ENCODE data around the gene SLC10A4.

Gene SLC10A4

DNA sequence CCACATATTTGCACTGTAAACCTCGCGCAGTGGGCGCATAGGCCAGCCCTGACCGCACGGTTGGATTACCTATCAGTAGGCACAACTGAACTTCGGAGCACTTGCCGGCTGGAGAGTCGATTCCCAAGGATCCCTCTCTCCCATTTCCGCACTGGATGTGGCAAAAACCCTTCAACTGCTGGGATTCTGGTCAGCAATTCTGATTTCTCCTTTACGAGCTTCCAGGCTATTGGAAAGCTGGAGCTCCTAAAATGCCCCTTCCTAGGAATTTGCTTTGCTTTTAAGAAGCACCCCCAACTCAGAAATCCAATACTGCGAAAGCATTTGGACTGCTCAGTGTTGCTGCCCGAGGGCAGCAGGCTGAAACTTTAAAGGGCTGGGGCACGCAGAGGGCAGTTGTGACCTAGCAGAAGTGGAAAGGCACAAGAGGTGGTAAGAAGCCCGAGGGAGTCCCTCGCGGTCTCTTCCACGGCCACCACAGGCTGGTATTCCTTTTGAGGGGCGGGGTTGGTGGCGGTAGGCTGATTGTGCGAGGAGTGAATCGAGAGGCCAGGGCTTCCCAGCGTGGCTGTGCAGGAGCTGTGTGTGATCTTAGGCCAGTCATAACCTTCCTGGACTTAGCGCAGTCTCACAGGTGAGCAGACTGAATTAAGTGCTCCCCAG, 8.5 kb downstream of the SLC10A4 start:
- H3K4me2 ChIP-seq (ENCODE audit: low read depth, low read length, poor library complexity, severe bottlenecking) = no peak overlapping the region
- no peak overlapping the region for H3K27ac ChIP-seq (ENCODE audit: low read depth, low read length)
- no peaks in the 10 kb centered on the region for H3K27me3 ChIP-seq (ENCODE audit: low read length)
- no peaks in the 10 kb centered on the region for H3K9me2 ChIP-seq (replicated peaks; ENCODE audit: insufficient read depth, low read length)
- no peaks in the 10 kb centered on the region for H3K36me3 ChIP-seq (ENCODE audit: low read length)
- no peaks in the 10 kb centered on the region for H3K79me2 ChIP-seq (ENCODE audit: insufficient read depth, low read length)
- TF ChIP-seq EZH2phosphoT487 (conservative IDR thresholded peaks at IDR 0.05; ENCODE audit: low read length) = no peak
- no peak overlapping the region for H3K9ac ChIP-seq (ENCODE audit: low read length)
- no peaks in the 10 kb centered on the region for H4K20me1 ChIP-seq (ENCODE audit: low read depth, low read length)
- H3F3A ChIP-seq (ENCODE audit: insufficient read depth) = no peaks in the 10 kb centered on the region
- no peak overlapping the region for H3K4me3 ChIP-seq (ENCODE audit: insufficient read depth, low read length, poor library complexity, severe bottlenecking)
- no peaks in the 10 kb centered on the region for H3K9me3 ChIP-seq (ENCODE audit: insufficient read depth, low read length)
- H2AFZ ChIP-seq (ENCODE audit: low read depth, low read length, severe bottlenecking) = no peak overlapping the region

DNA sequence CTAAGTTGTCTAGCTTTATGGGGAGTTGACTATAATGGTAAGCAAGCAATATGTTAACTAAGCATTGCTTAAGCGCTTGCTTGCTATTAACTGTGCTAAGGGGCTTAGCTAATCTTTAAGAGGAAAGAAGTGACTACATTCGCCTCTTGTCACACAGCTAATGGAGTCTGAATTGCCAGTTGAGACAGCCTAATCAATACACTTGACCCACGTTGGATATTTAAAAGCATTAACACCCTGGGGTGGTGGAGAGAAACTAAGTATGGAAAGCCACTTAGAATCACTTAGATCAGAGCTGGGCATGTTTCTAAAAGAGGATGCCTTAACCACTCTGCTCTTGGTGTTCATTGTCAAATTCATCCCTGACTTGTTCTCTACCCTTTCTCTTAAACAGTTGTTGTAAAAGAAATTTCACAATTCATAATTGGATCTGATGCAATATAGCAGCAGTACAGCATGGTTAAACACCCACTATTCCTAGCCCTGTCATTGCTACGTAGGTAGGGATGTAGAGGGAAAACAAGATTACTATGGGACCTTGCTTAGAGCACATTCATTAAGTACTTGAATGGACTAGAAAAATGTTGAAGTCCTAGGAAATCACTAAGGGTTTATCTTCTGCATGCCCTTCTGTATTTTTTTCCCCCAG, 10.4 kb downstream of the SLC10A4 start:
- Histone ChIP-seq H2AFZ (ENCODE audit: low read depth, low read length, severe bottlenecking) (no peak overlapping the region), H4K20me1 (ENCODE audit: low read depth, low read length) (no peaks in the 10 kb centered on the region), H3K27ac (ENCODE audit: low read depth, low read length) (no peak overlapping the region), H3K9me3 (ENCODE audit: insufficient read depth, low read length) (no peaks in the 10 kb centered on the region), H3K79me2 (ENCODE audit: insufficient read depth, low read length) (no peaks in the 10 kb centered on the region), H3K4me3 (ENCODE audit: insufficient read depth, low read length, poor library complexity, severe bottlenecking) (no peak overlapping the region), H3F3A (ENCODE audit: insufficient read depth) (no peaks in the 10 kb centered on the region), H3K9me2 (replicated peaks; ENCODE audit: insufficient read depth, low read length) (no peaks in the 10 kb centered on the region), H3K9ac (ENCODE audit: low read length) (no peak overlapping the region), H3K27me3 (ENCODE audit: low read length) (no peaks in the 10 kb centered on the region), H3K36me3 (ENCODE audit: low read length) (peaks cover under 1% of the 10 kb centered on the region; the same call in 1 of the 2 replicates), H3K4me2 (ENCODE audit: low read depth, low read length, poor library complexity, severe bottlenecking) (no peak overlapping the region)
- no peak for TF ChIP-seq EZH2phosphoT487 (conservative IDR thresholded peaks at IDR 0.05; ENCODE audit: low read length)
- TF ChIP-seq, protein P1, sequence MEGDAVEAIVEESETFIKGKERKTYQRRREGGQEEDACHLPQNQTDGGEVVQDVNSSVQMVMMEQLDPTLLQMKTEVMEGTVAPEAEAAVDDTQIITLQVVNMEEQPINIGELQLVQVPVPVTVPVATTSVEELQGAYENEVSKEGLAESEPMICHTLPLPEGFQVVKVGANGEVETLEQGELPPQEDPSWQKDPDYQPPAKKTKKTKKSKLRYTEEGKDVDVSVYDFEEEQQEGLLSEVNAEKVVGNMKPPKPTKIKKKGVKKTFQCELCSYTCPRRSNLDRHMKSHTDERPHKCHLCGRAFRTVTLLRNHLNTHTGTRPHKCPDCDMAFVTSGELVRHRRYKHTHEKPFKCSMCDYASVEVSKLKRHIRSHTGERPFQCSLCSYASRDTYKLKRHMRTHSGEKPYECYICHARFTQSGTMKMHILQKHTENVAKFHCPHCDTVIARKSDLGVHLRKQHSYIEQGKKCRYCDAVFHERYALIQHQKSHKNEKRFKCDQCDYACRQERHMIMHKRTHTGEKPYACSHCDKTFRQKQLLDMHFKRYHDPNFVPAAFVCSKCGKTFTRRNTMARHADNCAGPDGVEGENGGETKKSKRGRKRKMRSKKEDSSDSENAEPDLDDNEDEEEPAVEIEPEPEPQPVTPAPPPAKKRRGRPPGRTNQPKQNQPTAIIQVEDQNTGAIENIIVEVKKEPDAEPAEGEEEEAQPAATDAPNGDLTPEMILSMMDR (IDR thresholded peaks at IDR 0.05; ENCODE audit: insufficient read depth, low read length, poor library complexity, severe bottlenecking) = no peak

DNA sequence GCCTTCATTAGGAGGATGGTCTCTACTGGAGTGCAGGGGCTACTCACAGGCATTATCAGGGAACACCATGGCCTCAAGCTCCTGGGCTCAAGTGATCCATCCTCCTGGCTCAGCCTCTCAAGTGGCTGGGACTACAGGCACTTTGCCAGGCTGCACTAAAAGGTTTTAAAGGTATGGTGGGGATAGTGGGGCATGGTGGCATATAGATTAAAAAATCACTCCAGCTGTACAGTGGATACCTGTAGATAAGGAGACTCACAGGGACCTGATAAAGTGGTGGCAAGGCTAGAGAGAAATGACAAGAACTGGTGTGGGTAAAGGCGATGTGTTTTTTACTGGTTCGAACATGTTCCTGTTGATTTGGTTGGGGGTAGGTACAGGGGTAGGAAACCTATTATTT, 12.8 kb downstream of the SLC10A4 start:
- H3F3A ChIP-seq (ENCODE audit: insufficient read depth) = no peaks in the 10 kb centered on the region
- H3K79me2 ChIP-seq (ENCODE audit: insufficient read depth, low read length) = no peaks in the 10 kb centered on the region
- no peak overlapping the region for H3K9ac ChIP-seq (ENCODE audit: low read length)
- H3K4me2 ChIP-seq (ENCODE audit: low read depth, low read length, poor library complexity, severe bottlenecking) = no peak overlapping the region
- H3K27me3 ChIP-seq (ENCODE audit: low read length) = no peaks in the 10 kb centered on the region
- H3K9me3 ChIP-seq (ENCODE audit: insufficient read depth, low read length) = no peaks in the 10 kb centered on the region
- H4K20me1 ChIP-seq (ENCODE audit: low read depth, low read length) = no peaks in the 10 kb centered on the region
- H3K9me2 ChIP-seq (replicated peaks; ENCODE audit: insufficient read depth, low read length) = no peaks in the 10 kb centered on the region
- no peak overlapping the region for H2AFZ ChIP-seq (ENCODE audit: low read depth, low read length, severe bottlenecking)
- no peak overlapping the region for H3K27ac ChIP-seq (ENCODE audit: low read depth, low read length)
- peaks cover 18% of the 10 kb centered on the region; the same call in 1 of the 2 replicates for H3K36me3 ChIP-seq (ENCODE audit: low read length)
- TF ChIP-seq EZH2phosphoT487 (conservative IDR thresholded peaks at IDR 0.05; ENCODE audit: low read length) = no peak
- TF ChIP-seq, protein P1 (IDR thresholded peaks at IDR 0.05; ENCODE audit: insufficient read depth, low read length, poor library complexity, severe bottlenecking) = no peak
- H3K4me3 ChIP-seq (ENCODE audit: insufficient read depth, low read length, poor library complexity, severe bottlenecking) = no peak overlapping the region

DNA sequence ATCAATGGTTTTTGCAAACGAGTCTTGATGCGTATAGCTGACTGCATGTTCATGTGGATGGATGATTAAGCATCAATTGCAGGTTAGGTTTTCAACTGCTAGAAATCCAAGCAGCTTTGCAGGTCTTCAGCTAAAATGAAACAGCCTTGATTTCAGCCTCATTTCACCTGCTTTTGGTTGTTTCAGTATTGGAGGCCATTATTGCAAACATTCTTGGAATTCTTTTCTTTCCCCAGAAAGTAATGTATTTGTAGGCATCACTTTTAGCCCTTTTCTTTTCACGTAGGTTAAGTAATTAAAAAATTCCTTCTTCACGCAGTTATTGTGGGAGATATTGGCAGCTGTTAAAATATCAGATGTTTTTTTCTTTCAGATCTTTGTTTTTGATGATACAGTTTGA, 15.8 kb downstream of the SLC10A4 start:
- Histone ChIP-seq H3K4me3 (ENCODE audit: insufficient read depth, low read length, poor library complexity, severe bottlenecking) (no peak overlapping the region), H2AFZ (ENCODE audit: low read depth, low read length, severe bottlenecking) (no peak overlapping the region), H3K79me2 (ENCODE audit: insufficient read depth, low read length) (no peaks in the 10 kb centered on the region), H3F3A (ENCODE audit: insufficient read depth) (no peaks in the 10 kb centered on the region), H4K20me1 (ENCODE audit: low read depth, low read length) (no peaks in the 10 kb centered on the region), H3K9me2 (replicated peaks; ENCODE audit: insufficient read depth, low read length) (no peaks in the 10 kb centered on the region), H3K9ac (ENCODE audit: low read length) (no peak overlapping the region), H3K36me3 (ENCODE audit: low read length) (peaks cover 26% of the 10 kb centered on the region; the same call in 1 of the 2 replicates), H3K27me3 (ENCODE audit: low read length) (no peaks in the 10 kb centered on the region), H3K9me3 (ENCODE audit: insufficient read depth, low read length) (no peaks in the 10 kb centered on the region), H3K27ac (ENCODE audit: low read depth, low read length) (no peak overlapping the region), H3K4me2 (ENCODE audit: low read depth, low read length, poor library complexity, severe bottlenecking) (no peak overlapping the region)
- no peak for TF ChIP-seq EZH2phosphoT487 (conservative IDR thresholded peaks at IDR 0.05; ENCODE audit: low read length)
- TF ChIP-seq, protein P1 (IDR thresholded peaks at IDR 0.05; ENCODE audit: insufficient read depth, low read length, poor library complexity, severe bottlenecking) = no peak

Measured in SU-DHL-6 (cell line).